Mesangial cell (primary cell): Measurements from ENCODE around the gene POTEE. TPM values are rescaled to one million over a fixed set of nuclear protein-coding genes. Genes with fewer than 3 reads are reported as not detected.

ENCODE experiments used
- total RNA-seq: library from RNA; depleted of rRNA; stranded (reverse); fragments of >200 nt; gene quantifications from 2 replicates; pipeline ENCODE4 v1.2.3, GENCODE V29; 2015

Gene POTEE
- total RNA-seq, result not detected in 2 replicates

DNA sequence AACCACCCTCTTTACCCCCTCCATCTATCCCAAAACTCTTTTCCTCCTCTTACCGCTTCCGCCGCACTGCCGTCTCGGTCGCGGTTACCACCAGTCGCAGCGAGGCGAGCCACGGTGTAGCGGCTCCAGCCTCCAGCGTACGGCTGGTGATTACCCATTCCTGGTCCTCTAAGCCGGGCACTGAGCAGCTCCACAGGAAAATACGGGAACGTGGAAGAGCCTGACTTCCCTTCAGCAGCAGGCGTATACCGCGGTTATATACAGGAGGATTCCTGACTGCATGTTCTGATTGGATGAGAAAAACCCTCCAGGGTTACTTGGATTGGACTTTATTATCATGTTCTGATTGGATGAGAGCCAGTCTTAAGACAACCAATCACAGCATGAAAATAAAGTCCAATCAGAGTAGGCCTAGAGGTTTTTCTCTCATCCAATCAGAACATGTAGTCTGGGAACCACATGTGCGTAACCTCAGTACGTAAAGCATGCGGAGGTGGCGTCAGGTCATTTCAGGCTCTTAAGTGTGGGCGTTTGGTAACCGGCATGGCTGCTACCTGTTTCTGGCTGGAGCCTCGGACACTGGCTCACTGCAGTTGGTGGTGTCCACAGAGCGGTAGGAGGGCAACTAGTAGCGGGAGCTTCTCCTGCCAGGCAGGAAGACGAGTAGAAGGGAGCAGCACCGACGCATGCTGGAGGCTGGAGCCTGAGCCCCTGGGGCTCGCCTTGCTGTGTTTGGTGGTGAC is at the start of gene POTEE:
TSS of gene POTEE (plus strand) at position 507 of the 743 bp plus-strand sequence. CDS start 8,867 bp downstream, outside the sequence.

Other genes with a start within 250 kb of the POTEE start
- gene FAM168B, start 116.1 kb upstream of the POTEE start, total RNA-seq, result 121 and 134 TPM in 2 replicates
- gene PLEKHB2, start 104.2 kb upstream of the POTEE start, total RNA-seq, result 69.2 and 75.6 TPM in 2 replicates
- under 0.01 TPM in 1 of 2 replicates, not detected in the other for gene RAB6D, start 154.6 kb downstream of the POTEE start, total RNA-seq